Kidney (tissue), 14 donors: ENCODE data around the gene ACTR1B. TPM values are rescaled to one million over a fixed set of nuclear protein-coding genes. Genes with fewer than 3 reads are reported as not detected.

Experiments
- DNase-seq, 5 donors: peaks; one replicate each; pipeline ENCODE4 v3.0.0-alpha.2; 2013 to 2020
- FAIRE-seq: peaks from 2 replicates; lab custom pipeline; 2012; peaks lifted over from hg19 to GRCh38; lab: Jason Lieb, UNC
- H3K27ac ChIP-seq, 2 donors: one replicate each; pipeline ENCODE4 v1.7.0; 2013; ENCODE audit warnings: low read depth in 2 of 2, low read length in 2 of 2, inconsistent platforms in 1 of 2
- H3K27me3 ChIP-seq: one replicate; pipeline ENCODE4 v1.7.1; 2013; ENCODE audit warnings: low read length, inconsistent platforms; ENCODE audit not compliant: control insufficient read depth, insufficient read depth
- H3K36me3 ChIP-seq, 3 donors: one replicate each; pipeline versions ENCODE4 v1.7.0 to v1.7.1; 2013; ENCODE audit warnings: low read length in 3 of 3, control low read depth in 1 of 3, inconsistent platforms in 1 of 3; ENCODE audit not compliant: insufficient read depth in 3 of 3, control insufficient read depth in 2 of 3
- H3K4me1 ChIP-seq, 3 donors: one replicate each; pipeline versions ENCODE4 v1.7.0 to v1.7.1; 2013; ENCODE audit warnings: low read length in 3 of 3, inconsistent platforms in 1 of 3, low read depth in 1 of 3; ENCODE audit not compliant: control insufficient read depth in 2 of 3, insufficient read depth in 2 of 3
- H3K4me3 ChIP-seq, 3 donors: one replicate each; pipeline versions ENCODE4 v1.7.0 to v1.8.1; 2013; ENCODE audit warnings: low read length in 3 of 3, control low read depth in 1 of 3, inconsistent platforms in 1 of 3
- H3K9ac ChIP-seq, 3 donors: one replicate each; pipeline versions ENCODE4 v1.7.0 to v1.7.1; 2013; ENCODE audit warnings: low read length in 3 of 3, control low read depth in 1 of 3, inconsistent platforms in 1 of 3
- H3K9me3 ChIP-seq, 3 donors: one replicate each; pipeline versions ENCODE4 v1.7.0 to v1.7.1; 2013; ENCODE audit warnings: low read length in 3 of 3, control low read depth in 1 of 3, inconsistent platforms in 1 of 3; ENCODE audit not compliant: control insufficient read depth in 2 of 3, insufficient read depth in 1 of 3
- CTCF ChIP-seq: IDR thresholded peaks from 3 replicates; pipeline ENCODE4 v1.5.1; 2012; ENCODE audit warnings: mild to moderate bottlenecking, moderate library complexity, borderline replicate concordance; ENCODE audit not compliant: insufficient read depth; ENCODE audit errors: extremely low read depth
- intact Hi-C: fragments of 100-400 bp; cut with DNase I; formaldehyde crosslinking; loops from one replicate; pipeline ENCODE4 v1.11.1; 2022
- polyA plus RNA-seq: library from polyadenylated mRNA; stranded (reverse); fragments of 350-450 nt; fragmentation: Illumina TruSeq; extraction: RNeasy Lipid Tissue Mini Kit (QIAGEN cat#74804); gene quantifications from one replicate; pipeline ENCODE4 v1.2.3, GENCODE V29; 2014; ENCODE audit warnings: low read depth, low replicate concordance; ENCODE audit not compliant: insufficient read depth
- total RNA-seq: library from RNA; stranded (reverse); fragmentation: NEBNext Ultra II Directional; extraction: Animal tissue kit (Norgen Biotek cat#: 25700); gene quantifications from one replicate; pipeline ENCODE4 v1.2.1, GENCODE V29; 2021
- donor health status: control.
- donor health status: control.
- donor health status: control.
- donor health status: control.
- donor health status: control.
- donor health status: DM: yes; HTN: yes; CAD: no.
- donor health status: Normal renal cell carcinoma (clear cell type).

Gene ACTR1B
- total and polyA plus RNA-seq, 2 donors from 2014 or later = 62.4 to 76.7 TPM

- no peak for DNase-seq
- intact Hi-C loops = loop anchor here (10.0 kb wide), 1 partner anchor 107 kb away; no protein-coding TSS in a partner anchor
- peaks cover 0 to 6% (median 0%) of the 10 kb centered on the region in 3 donors for H3K4me1 ChIP-seq
- no peaks in the 10 kb centered on the region for H3K27me3 ChIP-seq
- H3K9me3 ChIP-seq = no peaks in the 10 kb centered on the region
- H3K9ac ChIP-seq = no peak overlapping the region
- no peak for TF ChIP-seq CTCF
- no peaks in the 10 kb centered on the region for H3K36me3 ChIP-seq
- FAIRE-seq = no peak
- H3K4me3 ChIP-seq = no peak overlapping the region
- H3K27ac ChIP-seq = no peak overlapping the region
Measured at GRCh38 chr2:97701851-97702465, 38.1 kb upstream of the ACTR1B start.

GRCh38 chr2:97701186-97701585, 37.3 kb upstream of the ACTR1B start:
- intact Hi-C loops = loop anchor here (10.0 kb wide), 1 partner anchor 106 kb away; no protein-coding TSS in a partner anchor
- no peak for TF ChIP-seq CTCF

GRCh38 chr2:97699765-97700444, 36.1 kb upstream of the ACTR1B start:
- peak in 3 of 5 donors; percentile 79 to 84 (median 80) for DNase-seq

More at GRCh38 chr2:97701186-97701585, 37.3 kb upstream of the ACTR1B start:
- FAIRE-seq (no peak), DNase-seq (no peak)
- Histone ChIP-seq H3K9ac (no peak overlapping the region), H3K27ac (no peak overlapping the region), H3K4me3 (no peak overlapping the region), H3K9me3 (no peaks in the 10 kb centered on the region), H3K4me1 (peaks cover 0 to 6% (median 0%) of the 10 kb centered on the region in 3 donors), H3K36me3 (no peaks in the 10 kb centered on the region), H3K27me3 (no peaks in the 10 kb centered on the region)

More at GRCh38 chr2:97699765-97700444, 36.1 kb upstream of the ACTR1B start:
- Histone ChIP-seq H3K4me3 (no peak overlapping the region), H3K9me3 (no peaks in the 10 kb centered on the region), H3K4me1 (peaks cover 0 to 3% (median 0%) of the 10 kb centered on the region in 3 donors), H3K27me3 (no peaks in the 10 kb centered on the region), H3K36me3 (no peaks in the 10 kb centered on the region), H3K27ac (no peak overlapping the region), H3K9ac (no peak overlapping the region)
- FAIRE-seq = no peak
- intact Hi-C loops = loop anchor here (10.0 kb wide), 1 partner anchor 105 kb away; no protein-coding TSS in a partner anchor
- TF ChIP-seq CTCF = peak; percentile 65
